Calu3 (cell line): ENCODE measurements around the gene SLC25A53. TPM values are rescaled to one million over a fixed set of nuclear protein-coding genes. Genes with fewer than 3 reads are reported as not detected.
"Not testable (repeated sequence)": the region's sequence is repeated elsewhere in the genome, so short reads cannot be mapped to it uniquely, and the experiment has no call there.

Source experiments
- BruUV-seq: library from RNA; stranded (reverse); fragments of 400-500 nt; replicated peaks from 2 replicates; lab custom pipeline; 2021; lab: Mats Ljungman, UMichigan
- CTCF ChIA-PET: fragments of 300-600 bp; sonication (Branson Sonifier 250); formaldehyde crosslinking; loops from one replicate; lab custom pipeline; 2022; ENCODE audit warnings: antibody characterized with exemption; lab: Charles Lee
- DNase-seq: peaks from one replicate; pipeline ENCODE4 v3.0.0; 2022
- H3K27ac Mint-ChIP-seq: one replicate; pipeline ENCODE4 v1.8.0; 2022; ENCODE audit warnings: mixed read lengths; ENCODE audit not compliant: unreplicated experiment
- H3K27me3 Mint-ChIP-seq: one replicate; pipeline ENCODE4 v1.8.0; 2022; ENCODE audit warnings: mixed read lengths; ENCODE audit not compliant: unreplicated experiment
- H3K36me3 Mint-ChIP-seq: one replicate; pipeline ENCODE4 v1.8.0; 2022; ENCODE audit warnings: mild to moderate bottlenecking, moderate library complexity, mixed read lengths; ENCODE audit not compliant: insufficient read depth, unreplicated experiment
- H3K4me1 Mint-ChIP-seq: one replicate; pipeline ENCODE4 v1.8.0; 2022; ENCODE audit warnings: mild to moderate bottlenecking, low read depth, mixed read lengths; ENCODE audit not compliant: unreplicated experiment
- H3K4me3 Mint-ChIP-seq: one replicate; pipeline ENCODE4 v1.8.0; 2022; ENCODE audit warnings: mild to moderate bottlenecking, low read depth, moderate library complexity, mixed read lengths; ENCODE audit not compliant: unreplicated experiment
- H3K9me3 Mint-ChIP-seq: one replicate; pipeline ENCODE4 v1.8.0; 2022; ENCODE audit warnings: low read depth, mixed read lengths; ENCODE audit not compliant: unreplicated experiment
- intact Hi-C: fragments of 100-400 bp; cut with micrococcal nuclease; formaldehyde crosslinking; loops from one replicate; pipeline ENCODE4 v1.10.0; 2022; ENCODE audit not compliant: unreplicated experiment
- total RNA-seq: library from RNA; stranded (reverse); gene quantifications from 2 replicates; pipeline ENCODE4 v1.2.3, GENCODE V29; 2022
- TF ChIP-seq, protein P1 (sequence below): fragments of 200-600 bp; IDR thresholded peaks from one replicate; pipeline ENCODE4 v1.8.0; 2022; ENCODE audit warnings: antibody characterized with exemption; ENCODE audit not compliant: unreplicated experiment

The SLC25A53 gene
- total RNA-seq, 1 experiment from 2014 or later: 6.9 TPM

GRCh38 chrX:104084063-104084462, 72.7 kb downstream of the SLC25A53 start:
- TF ChIP-seq, protein P1, sequence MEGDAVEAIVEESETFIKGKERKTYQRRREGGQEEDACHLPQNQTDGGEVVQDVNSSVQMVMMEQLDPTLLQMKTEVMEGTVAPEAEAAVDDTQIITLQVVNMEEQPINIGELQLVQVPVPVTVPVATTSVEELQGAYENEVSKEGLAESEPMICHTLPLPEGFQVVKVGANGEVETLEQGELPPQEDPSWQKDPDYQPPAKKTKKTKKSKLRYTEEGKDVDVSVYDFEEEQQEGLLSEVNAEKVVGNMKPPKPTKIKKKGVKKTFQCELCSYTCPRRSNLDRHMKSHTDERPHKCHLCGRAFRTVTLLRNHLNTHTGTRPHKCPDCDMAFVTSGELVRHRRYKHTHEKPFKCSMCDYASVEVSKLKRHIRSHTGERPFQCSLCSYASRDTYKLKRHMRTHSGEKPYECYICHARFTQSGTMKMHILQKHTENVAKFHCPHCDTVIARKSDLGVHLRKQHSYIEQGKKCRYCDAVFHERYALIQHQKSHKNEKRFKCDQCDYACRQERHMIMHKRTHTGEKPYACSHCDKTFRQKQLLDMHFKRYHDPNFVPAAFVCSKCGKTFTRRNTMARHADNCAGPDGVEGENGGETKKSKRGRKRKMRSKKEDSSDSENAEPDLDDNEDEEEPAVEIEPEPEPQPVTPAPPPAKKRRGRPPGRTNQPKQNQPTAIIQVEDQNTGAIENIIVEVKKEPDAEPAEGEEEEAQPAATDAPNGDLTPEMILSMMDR: no peak
- no TSS peak for BruUV-seq
- no peak overlapping the region for H3K27ac Mint-ChIP-seq
- no peaks in the 10 kb centered on the region for H3K9me3 Mint-ChIP-seq
- no peaks in the 10 kb centered on the region for H3K36me3 Mint-ChIP-seq
- no peaks in the 10 kb centered on the region for H3K4me1 Mint-ChIP-seq
- no peak overlapping the region for H3K4me3 Mint-ChIP-seq
- DNase-seq: no peak
- H3K27me3 Mint-ChIP-seq: peaks cover 13% of the 10 kb centered on the region
- intact Hi-C loops: no loop called here
- CTCF ChIA-PET: no interaction called here

GRCh38 chrX:104077854-104078253, 79.0 kb downstream of the SLC25A53 start:
- intact Hi-C loops, H3K27me3 Mint-ChIP-seq, H3K36me3 Mint-ChIP-seq, H3K27ac Mint-ChIP-seq, H3K4me1 Mint-ChIP-seq, H3K4me3 Mint-ChIP-seq, CTCF ChIA-PET, BruUV-seq, DNase-seq, H3K9me3 Mint-ChIP-seq: not testable (repeated sequence)

- H3K27ac Mint-ChIP-seq, intact Hi-C loops, H3K9me3 Mint-ChIP-seq, DNase-seq, H3K4me3 Mint-ChIP-seq, BruUV-seq, H3K36me3 Mint-ChIP-seq, CTCF ChIA-PET, H3K4me1 Mint-ChIP-seq, H3K27me3 Mint-ChIP-seq: not testable (repeated sequence)
These were observed 80.9 kb downstream of the SLC25A53 start, which contains the start of gene TMSB15C for GRCh38 chrX:104075778-104076445. TMSB15C (minus strand) TSS chrX:104076236.

DNA sequence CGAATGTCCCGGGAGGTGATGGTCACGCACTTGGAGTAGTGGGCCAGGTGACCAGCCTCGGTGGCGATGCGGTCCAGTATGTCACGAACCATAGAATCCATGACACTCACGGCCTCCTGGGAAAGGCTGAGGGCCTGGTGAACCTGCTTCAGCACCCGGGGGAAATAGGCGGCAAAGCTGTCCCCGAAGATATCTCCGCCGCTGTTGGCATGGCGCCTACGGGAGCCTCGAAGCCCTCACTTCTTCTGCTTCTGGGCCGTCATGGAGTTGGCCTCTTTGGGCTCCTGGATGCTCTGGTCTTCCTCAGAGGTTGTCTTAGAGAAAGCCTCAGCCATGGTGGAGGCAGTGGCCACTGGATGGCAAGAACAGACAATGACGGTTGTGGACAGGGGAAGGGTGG, 94.2 kb downstream of the SLC25A53 start:
- H3K4me1 Mint-ChIP-seq, BruUV-seq, intact Hi-C loops, DNase-seq, H3K4me3 Mint-ChIP-seq, H3K36me3 Mint-ChIP-seq, H3K9me3 Mint-ChIP-seq, H3K27me3 Mint-ChIP-seq, H3K27ac Mint-ChIP-seq, CTCF ChIA-PET: not testable (repeated sequence)

DNA sequence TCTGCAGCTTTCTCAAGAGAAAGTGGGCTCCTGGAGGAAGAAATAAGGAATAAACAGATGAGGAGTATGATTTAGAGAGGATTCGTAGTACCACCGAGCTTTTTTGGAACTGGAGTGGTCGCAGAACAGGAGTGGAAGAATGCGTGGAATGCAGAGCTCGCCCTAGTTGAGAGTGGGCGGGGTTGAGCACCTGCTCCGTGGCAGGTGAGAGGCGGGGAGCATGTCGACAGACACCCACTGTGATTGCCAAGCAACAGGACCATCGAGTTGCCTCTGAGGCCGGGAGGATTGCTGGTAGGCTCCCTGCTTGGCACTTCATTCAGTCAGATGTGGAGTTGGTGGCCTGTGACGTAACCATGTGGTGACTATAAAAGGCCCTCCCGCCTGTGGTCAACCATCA, 101.9 kb downstream of the SLC25A53 start:
- H3K9me3 Mint-ChIP-seq, H3K4me3 Mint-ChIP-seq, intact Hi-C loops, H3K36me3 Mint-ChIP-seq, H3K4me1 Mint-ChIP-seq, BruUV-seq, H3K27ac Mint-ChIP-seq, DNase-seq, CTCF ChIA-PET: not testable (repeated sequence)
- H3K27me3 Mint-ChIP-seq: peaks cover 11% of the 10 kb centered on the region

Other genes with a start within 250 kb of the SLC25A53 start
- gene TMSB15B, start 194.4 kb downstream of the SLC25A53 start, total RNA-seq: 7.7 and 8.2 TPM in 2 replicates
- not detected in 2 replicates for gene H2BW1, start 143.3 kb downstream of the SLC25A53 start, total RNA-seq
- gene H2BW2, start 117.1 kb downstream of the SLC25A53 start, total RNA-seq: not detected in 2 replicates
- 4.0 and 4.7 TPM in 2 replicates for gene TMSB15C, start 80.8 kb downstream of the SLC25A53 start, total RNA-seq
- 0.52 and 0.61 TPM in 2 replicates for gene ZCCHC18, start 44.5 kb downstream of the SLC25A53 start, total RNA-seq
- 31.6 and 31.9 TPM in 2 replicates for gene FAM199X, start 9.4 kb upstream of the SLC25A53 start, total RNA-seq
- not detected in 2 replicates for gene ESX1, start 97.9 kb upstream of the SLC25A53 start, total RNA-seq